COR-L47 (cell line): ENCODE measurements around the gene SLC6A13.

ENCODE experiments used
- DNase-seq: peaks from one replicate; lab custom pipeline; 2025; lab: John Stamatoyannopoulos, UW

SLC6A13 gene

GRCh38 chr12:214003-214741 is 48.5 kb downstream of the SLC6A13 start, which contains the start of gene SLC6A12:
Gene SLC6A12, minus strand, starts transcription at chr12:214157. Its CDS starts 4,171 bp downstream, at chr12:209986.
- no peak for DNase-seq

- DNase-seq: no peak
Observed at GRCh38 chr12:213527-213932, 49.1 kb downstream of the SLC6A13 start.

GRCh38 chr12:212715-213526 is 49.7 kb downstream of the SLC6A13 start:
- no peak for DNase-seq

- no peak for DNase-seq
Observed at GRCh38 chr12:212415-212714, 50.3 kb downstream of the SLC6A13 start.

- no peak for DNase-seq
Observed at GRCh38 chr12:211639-212414, 50.8 kb downstream of the SLC6A13 start.

GRCh38 chr12:211142-211465 is 51.5 kb downstream of the SLC6A13 start:
- DNase-seq: no peak

- DNase-seq: no peak
Observed at GRCh38 chr12:210277-211141, 52.1 kb downstream of the SLC6A13 start.

- DNase-seq: no peak
Observed at GRCh38 chr12:209851-210250, 52.8 kb downstream of the SLC6A13 start.

GRCh38 chr12:209246-209645 is 53.4 kb downstream of the SLC6A13 start:
- no peak for DNase-seq

GRCh38 chr12:208813-209212 is 53.8 kb downstream of the SLC6A13 start:
- DNase-seq: no peak

- no peak for DNase-seq
Observed at GRCh38 chr12:207804-208203, 54.8 kb downstream of the SLC6A13 start.

- DNase-seq: no peak
Observed at GRCh38 chr12:206746-207440, 55.7 kb downstream of the SLC6A13 start.

- DNase-seq: no peak
Observed at GRCh38 chr12:205026-205425, 57.6 kb downstream of the SLC6A13 start.

- DNase-seq: no peak
Observed at GRCh38 chr12:204261-204678, 58.4 kb downstream of the SLC6A13 start.

GRCh38 chr12:203462-204260 is 59.0 kb downstream of the SLC6A13 start:
- DNase-seq: no peak

GRCh38 chr12:203074-203461 is 59.6 kb downstream of the SLC6A13 start:
- DNase-seq: no peak

- peak; percentile 91 for DNase-seq
Observed at GRCh38 chr12:202081-202731, 60.4 kb downstream of the SLC6A13 start.

GRCh38 chr12:201361-201760 is 61.3 kb downstream of the SLC6A13 start:
- DNase-seq: no peak

GRCh38 chr12:198705-199104 is 63.9 kb downstream of the SLC6A13 start:
- DNase-seq: no peak
